Liver (tissue), 3 donors: ENCODE data around the gene PYM1.

Experiments
- RAD21 ChIP-seq, 2 donors: IDR thresholded peaks; 2 replicates each; pipeline ENCODE4 v1.6.1; 2016; ENCODE audit warnings: antibody characterized with exemption in 2 of 2, mild to moderate bottlenecking in 2 of 2
- TF ChIP-seq, protein P1 (sequence below): fragments of 150-350 bp; IDR thresholded peaks from 2 replicates; pipeline ENCODE4 v1.5.1; 2017; ENCODE audit warnings: improper control_type of control experiment, low read depth, low read length; ENCODE audit not compliant: missing input control
- donor health status: healthy.
- donor health status: healthy.

DNA sequence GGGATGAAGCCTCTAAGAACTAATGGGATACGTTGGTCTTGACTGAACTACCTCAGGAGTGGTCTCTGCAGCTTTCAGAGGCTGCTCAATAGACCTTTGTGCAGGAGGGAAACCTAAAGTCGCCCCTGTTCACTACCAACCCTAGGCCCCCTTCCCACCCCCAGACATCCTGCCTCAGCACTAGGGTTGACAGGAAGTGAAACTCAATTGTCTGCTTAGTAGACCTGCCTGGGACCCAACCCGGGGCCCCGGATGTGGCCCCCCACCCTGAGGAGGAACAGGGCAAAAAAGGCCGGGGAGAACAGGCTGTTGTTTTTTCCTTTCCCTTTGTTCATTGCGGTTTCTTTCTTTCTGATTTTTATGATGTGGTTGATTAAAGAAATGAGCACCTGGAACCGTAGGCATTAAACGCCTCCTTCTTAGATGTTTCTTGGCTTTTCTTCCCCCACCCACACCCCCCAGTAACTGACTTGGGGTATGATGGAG is 1.7 kb upstream of the PYM1 start:
- no peak for TF ChIP-seq RAD21 (IDR thresholded peaks at IDR 0.05)
- TF ChIP-seq, protein P1, sequence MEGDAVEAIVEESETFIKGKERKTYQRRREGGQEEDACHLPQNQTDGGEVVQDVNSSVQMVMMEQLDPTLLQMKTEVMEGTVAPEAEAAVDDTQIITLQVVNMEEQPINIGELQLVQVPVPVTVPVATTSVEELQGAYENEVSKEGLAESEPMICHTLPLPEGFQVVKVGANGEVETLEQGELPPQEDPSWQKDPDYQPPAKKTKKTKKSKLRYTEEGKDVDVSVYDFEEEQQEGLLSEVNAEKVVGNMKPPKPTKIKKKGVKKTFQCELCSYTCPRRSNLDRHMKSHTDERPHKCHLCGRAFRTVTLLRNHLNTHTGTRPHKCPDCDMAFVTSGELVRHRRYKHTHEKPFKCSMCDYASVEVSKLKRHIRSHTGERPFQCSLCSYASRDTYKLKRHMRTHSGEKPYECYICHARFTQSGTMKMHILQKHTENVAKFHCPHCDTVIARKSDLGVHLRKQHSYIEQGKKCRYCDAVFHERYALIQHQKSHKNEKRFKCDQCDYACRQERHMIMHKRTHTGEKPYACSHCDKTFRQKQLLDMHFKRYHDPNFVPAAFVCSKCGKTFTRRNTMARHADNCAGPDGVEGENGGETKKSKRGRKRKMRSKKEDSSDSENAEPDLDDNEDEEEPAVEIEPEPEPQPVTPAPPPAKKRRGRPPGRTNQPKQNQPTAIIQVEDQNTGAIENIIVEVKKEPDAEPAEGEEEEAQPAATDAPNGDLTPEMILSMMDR = no peak
